Head of caudate nucleus (tissue), 42 donors: Measurements from ENCODE around the gene MCM3AP.

Source experiments
- DNase-seq, 42 donors: peaks; one replicate each; pipeline versions ENCODE4 v3.0.0 to v3.0.0-alpha.2; 2020 to 2021; ENCODE audit warnings: mixed read lengths in 7 of 42
- intact Hi-C: fragments of 100-400 bp; cut with DNase I; formaldehyde crosslinking; loops from one replicate; pipeline ENCODE4 v1.15.0; 2022

MCM3AP gene

DNA sequence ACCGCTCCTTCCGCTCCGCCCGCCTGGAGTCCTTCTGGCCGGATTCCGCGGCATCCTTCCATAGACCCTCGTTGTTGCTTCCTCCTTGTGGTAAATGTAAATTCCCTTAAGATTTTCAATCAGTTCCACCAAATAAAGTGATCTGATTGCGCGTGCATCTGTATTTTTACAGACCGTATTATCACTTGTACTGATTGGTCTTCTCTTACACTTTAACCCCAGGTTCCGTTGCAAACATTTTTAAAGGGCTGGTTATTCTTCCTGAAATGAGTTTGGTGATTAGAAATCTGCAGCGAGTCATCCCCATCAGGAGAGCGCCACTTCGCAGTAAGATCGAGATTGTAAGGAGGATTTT, 1.2 kb upstream of the MCM3AP start:
- intact Hi-C loops: loop anchor here (5.0 kb wide), 2 partner anchors 36 to 59 kb away; partner anchors contain the start of genes C21orf58, LSS and PCNT
- DNase-seq: peak in 3 of 42 donors; percentile 22 to 39 (median 28)

DNA sequence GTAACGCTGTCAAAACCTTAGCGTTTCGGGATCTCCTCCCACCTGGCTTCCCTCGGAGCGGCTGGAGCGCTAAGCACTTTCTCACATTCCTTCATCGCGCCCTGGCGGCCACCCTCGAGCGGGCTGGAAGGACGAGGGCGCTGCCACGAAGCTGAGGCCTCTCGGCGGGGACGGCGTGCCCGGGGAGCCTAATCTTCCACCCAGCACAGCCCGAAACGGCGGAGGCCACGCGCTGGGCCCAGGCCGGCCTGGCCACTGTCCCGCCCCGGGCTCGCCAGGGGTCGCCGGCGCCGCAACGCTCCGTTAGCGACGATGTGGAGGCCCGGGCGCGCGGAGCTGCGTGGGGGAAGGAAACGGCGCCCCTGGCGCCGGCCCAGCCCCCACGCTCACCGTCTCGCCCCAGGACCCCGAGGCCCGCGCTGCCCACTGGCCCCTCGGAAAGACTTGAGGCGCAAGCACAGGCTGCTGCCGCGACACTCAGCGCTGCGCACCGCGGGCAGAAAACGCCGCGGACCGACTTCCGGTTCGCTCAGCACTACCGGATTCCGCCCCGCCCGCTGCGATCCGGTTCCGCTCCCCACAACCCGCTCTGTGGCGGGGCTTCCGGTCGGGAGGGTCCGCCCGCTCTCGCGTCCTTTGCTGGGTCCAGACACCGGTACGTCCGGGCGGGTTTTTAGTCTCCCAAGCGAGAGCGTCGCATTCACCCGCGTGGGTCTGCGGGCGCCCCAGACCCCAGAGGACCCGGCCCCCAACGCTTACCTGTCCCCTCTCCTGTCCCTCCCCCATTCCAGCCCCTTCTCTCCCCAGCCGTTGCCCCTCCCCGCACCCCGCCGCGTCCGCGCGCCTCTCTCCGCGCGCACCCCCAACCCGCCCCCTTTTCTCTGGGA, 593 bp upstream of the MCM3AP start, which contains the start of gene YBEY:
Gene YBEY (plus strand): TSS at position 582 of the 887 bp plus-strand sequence. CDS start 572 bp downstream, outside the sequence.
- peak; percentile 69 to 95 (median 92) for DNase-seq
- intact Hi-C loops: loop anchor here (5.0 kb wide), 2 partner anchors 36 to 59 kb away; partner anchors contain the start of genes C21orf58, LSS and PCNT

DNA sequence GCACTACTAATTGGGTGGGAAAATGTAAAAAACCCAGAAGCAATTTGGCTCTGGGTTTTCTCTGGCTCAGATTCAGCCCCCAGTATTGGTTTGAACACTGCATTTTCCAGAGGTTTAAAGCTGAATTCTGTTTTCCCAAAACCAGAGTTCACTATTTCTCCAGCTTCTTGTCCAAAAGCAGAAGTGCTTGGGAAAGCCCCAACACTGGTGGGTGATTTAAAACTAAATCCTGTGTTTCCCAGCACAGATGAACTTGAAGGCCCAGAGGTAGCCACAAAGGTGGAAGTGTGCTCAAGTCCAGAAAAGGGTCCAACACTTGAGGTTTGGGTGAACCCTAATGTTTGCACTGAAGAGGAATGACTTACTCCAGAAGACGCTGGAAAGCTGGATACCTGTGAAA, 678 bp downstream of the MCM3AP start:
- intact Hi-C loops: loop anchor here (5.0 kb wide), 2 partner anchors 38 to 57 kb away; partner anchors contain the start of genes C21orf58, LSS and PCNT
- no peak for DNase-seq

DNA sequence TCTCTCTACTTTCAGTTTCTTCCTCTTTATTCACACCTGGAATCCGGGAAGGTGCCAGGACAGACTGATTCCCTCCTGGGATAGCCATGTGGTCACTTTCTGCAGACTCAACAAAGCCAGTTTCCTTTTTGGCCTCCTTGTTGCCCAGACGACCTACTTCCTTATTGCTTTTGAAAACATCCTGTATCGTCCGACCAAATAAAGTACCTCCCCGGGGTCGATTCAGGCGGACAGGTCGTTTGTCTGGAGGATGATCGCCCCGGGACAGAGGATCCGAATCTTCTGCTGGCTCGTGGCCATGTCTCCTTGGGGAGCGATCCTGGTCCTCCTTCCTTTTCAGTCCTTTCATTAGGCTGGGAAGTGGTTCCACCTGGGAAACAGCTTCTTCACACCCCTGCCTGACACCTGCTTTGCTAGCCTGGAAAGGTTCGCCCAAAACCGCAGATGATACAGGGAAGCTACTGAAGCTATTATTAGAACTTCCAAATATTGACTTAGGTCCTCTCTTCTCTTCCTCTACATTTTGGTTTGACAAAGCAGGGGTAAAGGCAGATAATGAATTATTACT, 1.2 kb downstream of the MCM3AP start:
- intact Hi-C loops: no loop called here
- peak in 1 of 42 donors; percentile 44 for DNase-seq

DNA sequence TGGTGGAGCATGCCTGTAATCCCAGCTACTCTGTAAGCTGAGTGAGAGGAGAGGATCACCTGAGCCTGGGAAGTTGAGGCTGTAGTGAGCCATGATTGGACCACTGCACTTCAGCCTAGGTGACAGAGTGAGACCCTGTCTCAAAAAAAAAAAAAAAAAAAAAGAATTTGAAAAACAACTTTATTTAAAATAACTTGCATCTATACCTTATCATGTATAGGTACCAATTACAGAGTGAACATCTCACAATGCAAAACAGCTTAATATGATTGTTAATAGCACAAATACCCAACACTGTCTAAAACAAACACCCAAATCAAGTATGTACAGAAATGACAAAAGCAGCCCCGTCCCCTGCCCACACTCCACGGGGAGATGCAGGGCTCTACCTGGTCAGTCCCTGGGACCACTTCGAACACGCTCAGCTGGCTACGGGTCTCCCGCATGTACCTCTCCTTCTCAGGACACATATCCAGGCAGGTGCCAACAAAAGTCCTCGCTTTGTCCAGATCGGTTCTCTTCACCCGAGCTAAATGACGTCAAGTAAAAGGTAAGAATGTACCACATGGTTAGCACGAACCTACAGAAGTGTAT, 10.5 kb downstream of the MCM3AP start:
- no peak for DNase-seq
- intact Hi-C loops: no loop called here

DNA sequence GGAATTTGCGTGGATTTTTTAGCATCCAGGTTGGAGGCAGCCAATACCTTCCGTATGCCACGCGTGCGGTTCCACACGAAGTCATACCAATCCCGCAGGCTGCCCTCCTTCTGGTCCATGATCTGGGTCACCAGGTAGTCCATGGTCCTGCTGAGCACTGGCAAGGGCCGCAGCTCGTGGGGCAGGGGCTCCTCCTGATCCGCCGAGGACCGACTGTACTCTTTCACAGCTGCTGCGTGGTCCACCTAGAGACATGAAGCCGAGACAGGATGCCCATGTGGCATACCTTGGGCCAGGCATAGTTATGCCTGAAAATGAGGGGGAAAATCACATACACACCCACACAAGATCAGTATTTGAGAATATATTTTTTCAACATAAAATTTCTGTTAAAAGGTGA, 12.1 kb downstream of the MCM3AP start:
- intact Hi-C loops: no loop called here

DNA sequence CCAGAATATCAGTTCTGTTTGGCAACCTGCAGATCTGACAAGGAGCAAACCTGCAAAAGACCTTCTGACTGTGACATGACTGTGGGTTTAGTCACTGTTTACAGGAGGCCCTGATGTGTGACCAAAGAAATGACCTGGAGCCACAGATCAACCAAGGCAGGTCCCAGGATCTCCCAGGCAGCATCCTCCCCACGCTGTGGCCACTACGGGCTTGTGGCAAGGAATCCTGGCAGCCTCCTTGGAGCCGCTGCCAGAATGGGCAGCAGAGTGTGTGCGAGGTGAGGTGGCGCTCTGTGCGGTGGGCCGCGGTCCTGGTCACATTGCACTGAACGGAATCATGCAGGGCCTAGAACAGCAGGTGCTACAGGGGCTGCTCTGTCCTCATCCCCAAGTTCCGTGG, 15.9 kb downstream of the MCM3AP start:
- no peak for DNase-seq

More for the DNA sequence above, 12.1 kb downstream of the MCM3AP start:
- no peak for DNase-seq

DNA sequence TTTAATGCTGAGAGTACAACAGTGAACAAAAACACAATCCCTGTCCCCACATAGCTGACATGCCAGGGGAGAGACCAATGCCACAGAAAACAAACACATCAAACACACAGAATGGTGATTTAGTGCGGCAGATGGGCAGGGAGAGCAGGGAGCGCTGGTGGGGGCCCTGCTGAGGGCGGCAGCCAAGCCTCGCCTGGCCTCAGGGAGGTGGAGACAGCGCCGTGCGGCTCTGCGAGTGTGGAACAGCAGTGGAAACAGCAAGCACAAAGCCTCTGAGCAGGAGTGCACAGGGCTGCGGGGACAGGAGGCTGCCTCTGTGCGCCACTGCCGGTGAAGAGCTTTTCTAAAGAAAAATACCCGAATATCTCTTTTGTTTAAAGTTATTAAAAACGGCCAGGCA, 17.0 kb downstream of the MCM3AP start:
- intact Hi-C loops: no loop called here
- DNase-seq: no peak

More for the DNA sequence above, 15.9 kb downstream of the MCM3AP start:
- intact Hi-C loops: no loop called here

DNA sequence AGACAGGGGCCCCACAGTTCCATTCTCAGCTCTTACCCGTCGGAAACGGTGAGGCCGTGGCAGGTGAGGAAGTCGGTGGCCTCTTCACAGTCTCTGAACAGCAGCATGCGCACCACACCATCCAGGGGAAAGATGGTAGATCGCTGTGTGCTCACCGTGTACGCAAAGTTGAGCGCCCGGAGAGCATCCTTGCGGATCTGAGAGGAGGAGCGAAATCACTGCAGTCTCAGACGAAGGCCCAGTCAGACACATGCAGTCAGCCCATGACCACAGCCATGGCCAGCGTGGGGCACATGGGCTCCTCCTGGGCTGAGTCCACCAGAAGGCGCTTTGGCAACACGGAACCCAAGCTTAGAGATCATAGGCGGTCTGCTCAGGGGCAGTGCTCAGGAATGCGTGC, 18.5 kb downstream of the MCM3AP start:
- intact Hi-C loops: no loop called here
- no peak for DNase-seq

DNA sequence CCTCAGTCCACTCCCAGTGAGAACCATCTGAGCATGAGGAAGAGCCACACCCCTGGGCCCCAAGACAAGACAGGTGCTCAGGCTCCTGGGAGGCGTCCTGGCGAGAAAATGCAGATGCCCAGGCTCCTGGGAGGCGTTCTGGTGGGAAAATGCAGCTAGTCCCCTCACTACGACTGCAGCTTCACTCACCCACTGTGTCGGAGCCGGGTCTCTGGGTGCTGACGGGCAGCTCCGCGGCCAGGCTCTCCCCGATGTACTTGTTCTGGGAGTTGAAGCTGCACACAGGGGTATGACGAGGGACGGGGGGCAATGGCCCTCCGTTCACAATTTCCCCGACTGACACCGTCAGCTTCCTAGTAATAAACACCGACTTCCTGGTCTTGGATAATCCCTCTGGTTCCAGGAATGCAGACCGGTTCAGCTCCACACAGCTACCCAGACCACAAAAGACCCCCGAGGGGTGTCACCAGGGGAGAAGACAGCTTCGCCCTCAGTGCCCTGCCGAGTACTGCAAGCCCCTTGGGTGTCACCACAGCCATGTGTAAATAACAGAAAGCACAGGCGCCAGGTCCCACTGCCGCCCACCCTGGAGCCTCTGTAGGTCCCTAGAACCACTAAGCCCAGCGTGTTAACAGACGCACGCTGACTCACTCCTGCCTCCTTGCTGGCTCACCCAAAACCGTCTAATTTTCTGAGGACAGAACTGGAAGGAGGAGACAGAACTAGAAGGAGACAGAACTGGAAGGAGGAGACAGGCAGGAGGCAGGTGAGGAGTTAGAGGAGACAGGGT, 19.5 kb downstream of the MCM3AP start:
- intact Hi-C loops: no loop called here
- DNase-seq: peak in 4 of 42 donors; percentile 14 to 27 (median 18)

DNA sequence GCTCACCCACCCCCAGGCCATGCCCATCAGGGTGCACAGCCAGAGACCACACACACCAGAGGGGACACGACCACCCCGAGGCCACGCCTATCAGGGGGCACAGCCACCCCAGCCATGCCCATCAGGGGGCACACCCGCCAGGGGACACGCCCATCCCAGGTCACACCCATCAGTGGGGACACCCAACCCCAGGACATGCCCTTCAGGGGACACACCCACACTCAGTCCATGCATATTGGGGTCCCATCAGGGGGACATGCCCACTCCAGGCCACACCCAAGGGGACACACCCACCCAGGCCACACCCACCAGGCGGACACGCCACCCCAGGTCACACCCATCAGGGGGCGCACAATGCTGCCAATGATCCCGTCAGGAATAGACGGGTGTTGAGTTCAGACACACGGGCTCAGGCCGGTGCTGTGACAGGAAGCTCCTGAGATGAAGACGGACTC, 20.7 kb downstream of the MCM3AP start:
- DNase-seq: no peak
- intact Hi-C loops: no loop called here

DNA sequence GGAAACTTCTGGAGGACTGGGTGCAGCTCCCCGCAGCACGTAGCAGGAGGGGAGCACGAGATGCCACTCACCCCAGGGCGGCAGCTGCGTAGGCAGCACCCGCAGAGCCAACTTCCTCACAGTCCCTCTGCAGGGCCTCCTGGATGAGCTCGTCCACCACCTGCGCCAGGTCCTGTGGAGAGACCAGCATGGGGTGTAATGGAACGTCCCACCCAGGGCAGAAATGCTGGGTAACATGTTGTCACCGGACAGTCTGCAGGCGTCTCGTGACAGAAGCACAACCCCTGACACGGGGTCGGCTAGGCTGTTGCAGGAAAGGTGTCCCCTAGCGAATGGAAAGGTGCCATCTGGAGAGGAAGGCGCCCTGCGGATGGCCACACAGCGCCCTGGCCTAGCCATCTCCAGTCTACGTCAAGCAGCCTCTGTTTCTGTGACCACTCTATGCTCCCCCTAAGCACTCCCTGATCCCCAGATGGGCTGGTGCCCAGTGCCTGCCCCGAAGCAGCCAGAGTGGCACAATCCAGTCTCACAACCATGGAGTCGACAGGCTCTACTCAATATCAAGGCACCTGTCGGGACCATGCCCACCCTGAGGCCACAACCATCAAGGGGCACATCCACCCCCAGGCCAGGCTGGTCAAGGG, 21.2 kb downstream of the MCM3AP start:
- DNase-seq: no peak
- intact Hi-C loops: no loop called here

DNA sequence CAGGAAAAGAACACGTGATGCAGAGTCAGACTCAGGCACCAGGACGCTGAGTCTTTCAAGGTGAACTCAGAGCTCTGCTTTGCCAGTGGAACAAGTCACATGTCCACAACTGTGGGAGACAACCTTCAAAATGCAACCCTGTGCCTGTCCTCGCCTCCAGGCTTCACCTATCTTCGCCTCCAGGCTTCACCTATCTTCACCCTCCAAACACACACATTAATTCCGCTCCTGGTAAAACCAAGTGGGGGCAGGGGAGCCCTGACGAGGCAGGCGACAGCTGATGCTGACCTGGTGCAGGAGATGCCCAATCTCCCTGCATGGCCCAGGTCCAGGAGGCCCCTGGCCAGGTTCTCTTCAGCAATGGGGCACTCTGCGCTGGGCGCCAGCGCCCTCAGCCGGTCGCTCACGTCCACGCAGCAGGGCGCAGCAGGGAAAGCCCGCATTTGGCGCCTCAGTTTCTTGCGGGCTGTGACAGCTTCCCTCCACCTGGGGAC, 28.9 kb downstream of the MCM3AP start:
- DNase-seq: peak; percentile 10 to 86 (median 55)
- intact Hi-C loops: no loop called here

DNA sequence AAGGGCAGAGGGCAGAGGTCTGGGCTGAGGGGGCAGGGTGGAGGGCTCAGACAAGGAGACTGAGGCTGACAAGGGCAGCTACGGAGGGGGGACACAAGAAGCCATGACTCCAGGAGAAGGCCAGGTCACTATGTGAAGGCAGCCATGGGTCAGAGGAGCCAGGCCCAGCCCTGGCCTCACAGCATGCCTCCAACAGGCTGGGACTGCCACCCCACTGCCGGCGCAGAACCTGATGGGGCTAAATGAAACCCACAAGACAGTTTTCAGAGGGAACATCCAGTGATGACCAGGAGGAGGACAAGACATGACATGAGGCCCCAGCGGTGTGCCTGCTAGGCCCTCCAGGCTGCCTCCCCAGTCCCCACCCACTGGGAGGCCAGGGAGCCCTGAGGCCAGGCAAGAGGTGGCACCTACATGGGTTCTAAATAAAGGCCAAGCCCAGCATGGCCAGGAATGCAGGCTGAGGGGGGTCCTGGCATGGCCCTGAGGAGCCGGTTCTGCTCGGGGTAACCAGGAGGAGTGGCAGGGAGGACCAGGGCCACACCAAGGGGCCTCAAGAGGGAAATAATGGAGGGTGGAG, 29.6 kb downstream of the MCM3AP start:
- intact Hi-C loops: no loop called here
- no peak for DNase-seq

DNA sequence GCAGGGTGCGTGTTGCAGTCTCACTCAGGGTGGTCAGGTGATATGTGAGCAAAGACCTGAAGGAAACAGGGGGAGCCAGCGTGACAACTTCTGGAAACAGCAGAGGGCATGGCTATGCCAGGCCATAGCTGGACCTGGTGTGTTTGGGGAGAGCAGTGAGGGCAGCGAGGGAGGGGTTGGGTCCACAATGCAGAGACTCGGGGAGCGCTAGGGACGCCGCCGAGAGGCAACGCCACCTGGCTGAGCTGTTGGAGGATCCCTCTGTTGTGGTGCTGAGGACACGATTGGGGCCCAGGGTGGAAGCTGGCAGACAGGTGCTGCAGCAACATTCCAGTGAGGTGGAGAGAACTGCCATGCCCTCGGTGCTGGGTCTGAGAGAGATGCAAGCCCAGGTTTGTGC, 30.2 kb downstream of the MCM3AP start:
- no peak for DNase-seq
- intact Hi-C loops: no loop called here

DNA sequence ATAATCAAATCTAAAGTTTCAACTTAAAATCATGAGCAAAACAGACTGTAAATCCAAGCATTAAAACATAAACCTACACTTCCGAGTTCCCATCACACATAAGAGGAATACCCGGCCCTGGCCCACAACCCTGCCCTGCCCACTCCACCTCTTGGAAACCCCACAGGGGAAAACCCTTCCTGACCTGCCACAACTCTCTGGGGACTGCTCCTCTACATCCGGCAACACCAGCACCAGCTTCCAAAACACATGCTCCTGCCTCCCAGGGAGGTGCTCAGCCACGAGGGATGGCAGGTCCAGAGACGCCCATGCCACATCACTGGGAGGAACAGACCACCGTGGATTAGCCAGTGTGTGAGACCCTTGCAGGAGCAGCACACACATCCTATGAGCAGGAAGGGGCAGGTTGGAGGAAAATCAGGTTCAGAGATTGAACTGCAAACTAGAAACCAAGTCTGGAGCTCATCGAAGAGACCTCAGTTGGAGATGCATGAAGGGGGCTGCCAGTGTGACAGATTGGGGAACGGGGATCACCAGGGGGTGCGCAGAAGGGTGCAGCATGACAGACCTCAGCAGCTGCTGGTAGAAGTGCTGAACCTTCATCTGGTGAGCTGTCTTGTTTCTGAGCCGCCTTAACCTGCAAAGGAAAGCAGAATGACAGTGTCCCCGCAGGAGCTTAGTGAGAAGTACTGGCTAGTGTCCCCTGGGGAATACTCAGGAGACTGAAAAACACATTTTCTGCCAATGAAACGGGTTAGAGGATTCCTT, 31.0 kb downstream of the MCM3AP start:
- DNase-seq: no peak
- intact Hi-C loops: no loop called here

DNA sequence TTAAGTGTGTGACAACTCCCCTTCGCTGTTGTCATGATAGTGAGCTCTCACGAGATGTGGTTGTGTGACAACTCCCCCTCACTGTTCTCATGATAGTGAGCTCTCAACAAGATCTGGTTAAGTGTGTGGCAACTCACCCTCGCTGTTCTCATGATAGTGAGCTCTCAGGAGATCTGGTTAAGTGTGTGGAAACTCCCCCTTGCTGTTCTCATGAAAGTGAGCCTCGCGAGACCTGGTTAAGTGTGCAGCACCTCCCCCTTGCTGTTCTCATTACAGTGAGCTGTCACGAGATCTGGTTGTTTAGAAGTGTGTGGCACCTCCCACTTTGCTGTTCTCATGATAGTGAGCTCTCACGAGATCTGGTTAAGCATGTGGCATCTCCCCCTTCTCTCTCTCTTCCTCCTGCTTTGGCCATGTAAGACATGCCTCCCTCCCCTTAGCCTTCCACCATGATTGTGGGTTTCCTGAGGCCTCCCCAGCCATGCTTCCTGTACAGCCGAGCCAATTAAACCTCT, 31.7 kb downstream of the MCM3AP start:
- intact Hi-C loops: no loop called here
- no peak for DNase-seq
